ENCODE results near the gene PASD1.
"Not testable (repeated sequence)": the region's sequence is repeated elsewhere in the genome, so short reads cannot be mapped to it uniquely, and the experiment has no call there.

Gene PASD1

DNA sequence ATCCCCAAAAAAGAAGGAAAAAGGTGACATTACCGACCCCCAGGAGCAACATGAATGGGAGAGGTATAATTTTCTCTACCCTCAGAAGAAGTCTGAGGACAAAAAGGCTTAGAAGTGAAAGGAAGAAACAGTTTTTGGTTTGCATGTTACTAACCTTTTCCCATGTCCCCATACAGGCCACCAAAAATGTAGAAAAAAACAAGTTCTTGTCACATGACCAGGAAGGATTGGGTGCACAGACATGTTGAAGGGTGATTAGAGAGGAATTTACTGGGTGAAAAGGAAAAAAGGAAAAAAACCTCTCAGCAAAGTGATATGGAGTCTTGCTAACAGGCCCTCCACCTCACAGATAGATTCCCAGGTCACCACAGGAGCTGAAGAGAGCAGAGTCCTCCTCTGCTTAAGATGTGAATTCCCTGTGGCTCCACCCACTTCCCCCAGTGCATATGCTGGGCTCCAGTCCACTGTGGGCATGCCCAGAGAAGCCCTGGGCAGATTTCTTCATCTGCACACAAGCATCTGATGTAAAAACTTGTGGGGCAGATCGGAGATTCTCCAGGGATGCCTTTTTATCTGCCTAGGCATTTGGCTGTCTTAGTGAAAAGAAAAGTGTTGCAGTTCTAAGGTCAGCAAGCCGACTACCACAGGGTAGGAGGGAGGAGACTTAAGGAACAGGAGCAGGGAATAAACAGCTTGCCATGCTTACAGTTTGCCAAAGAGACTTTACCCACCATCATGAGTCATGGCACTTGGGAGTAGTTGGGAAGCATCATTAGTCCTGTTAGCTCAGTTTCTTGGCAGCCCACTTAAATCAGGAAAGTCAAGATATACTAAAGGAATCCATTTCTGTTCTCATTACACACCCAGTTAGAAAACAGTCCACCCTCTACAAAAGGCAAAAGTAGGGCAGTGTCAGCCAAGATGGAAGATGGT is 25.0 kb upstream of the PASD1 start:
- no peak overlapping the region for H3K4me3 ChIP-seq (replicated peaks in 1 of 2; ENCODE audit: low read depth in 2 of 2, low read length in 2 of 2)
- no peak for DNase-seq (ENCODE audit: low read depth in 2 of 2)
- TF ChIP-seq, protein P1, sequence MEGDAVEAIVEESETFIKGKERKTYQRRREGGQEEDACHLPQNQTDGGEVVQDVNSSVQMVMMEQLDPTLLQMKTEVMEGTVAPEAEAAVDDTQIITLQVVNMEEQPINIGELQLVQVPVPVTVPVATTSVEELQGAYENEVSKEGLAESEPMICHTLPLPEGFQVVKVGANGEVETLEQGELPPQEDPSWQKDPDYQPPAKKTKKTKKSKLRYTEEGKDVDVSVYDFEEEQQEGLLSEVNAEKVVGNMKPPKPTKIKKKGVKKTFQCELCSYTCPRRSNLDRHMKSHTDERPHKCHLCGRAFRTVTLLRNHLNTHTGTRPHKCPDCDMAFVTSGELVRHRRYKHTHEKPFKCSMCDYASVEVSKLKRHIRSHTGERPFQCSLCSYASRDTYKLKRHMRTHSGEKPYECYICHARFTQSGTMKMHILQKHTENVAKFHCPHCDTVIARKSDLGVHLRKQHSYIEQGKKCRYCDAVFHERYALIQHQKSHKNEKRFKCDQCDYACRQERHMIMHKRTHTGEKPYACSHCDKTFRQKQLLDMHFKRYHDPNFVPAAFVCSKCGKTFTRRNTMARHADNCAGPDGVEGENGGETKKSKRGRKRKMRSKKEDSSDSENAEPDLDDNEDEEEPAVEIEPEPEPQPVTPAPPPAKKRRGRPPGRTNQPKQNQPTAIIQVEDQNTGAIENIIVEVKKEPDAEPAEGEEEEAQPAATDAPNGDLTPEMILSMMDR (IDR thresholded peaks at IDR 0.05; ENCODE audit: low read depth, low read length), result no peak

DNA sequence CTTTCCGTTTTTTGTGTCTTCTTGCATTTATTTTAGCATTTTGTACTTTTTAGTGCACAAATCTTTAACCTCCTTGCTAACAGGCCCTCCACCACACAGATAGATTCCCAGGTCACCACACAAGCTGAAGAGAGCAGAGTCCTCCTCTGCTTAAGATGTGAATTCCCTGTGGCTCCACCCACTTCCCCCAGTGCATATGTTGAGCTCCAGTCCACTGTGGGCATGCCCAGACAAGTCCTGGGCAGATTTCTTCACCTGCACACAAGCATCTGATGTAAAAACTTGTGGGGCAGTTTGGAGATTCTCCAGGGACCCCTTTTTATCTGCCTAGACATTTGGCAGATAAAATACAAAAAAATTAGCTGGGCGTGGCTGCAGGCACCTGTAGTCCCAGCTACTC is 19.8 kb upstream of the PASD1 start:
- TF ChIP-seq, protein P1 (IDR thresholded peaks at IDR 0.05; ENCODE audit: low read depth, low read length), result no peak
- no peak for DNase-seq (ENCODE audit: low read depth in 2 of 2)
- no peak overlapping the region for H3K4me3 ChIP-seq (replicated peaks in 1 of 2; ENCODE audit: low read depth in 2 of 2, low read length in 2 of 2)

DNA sequence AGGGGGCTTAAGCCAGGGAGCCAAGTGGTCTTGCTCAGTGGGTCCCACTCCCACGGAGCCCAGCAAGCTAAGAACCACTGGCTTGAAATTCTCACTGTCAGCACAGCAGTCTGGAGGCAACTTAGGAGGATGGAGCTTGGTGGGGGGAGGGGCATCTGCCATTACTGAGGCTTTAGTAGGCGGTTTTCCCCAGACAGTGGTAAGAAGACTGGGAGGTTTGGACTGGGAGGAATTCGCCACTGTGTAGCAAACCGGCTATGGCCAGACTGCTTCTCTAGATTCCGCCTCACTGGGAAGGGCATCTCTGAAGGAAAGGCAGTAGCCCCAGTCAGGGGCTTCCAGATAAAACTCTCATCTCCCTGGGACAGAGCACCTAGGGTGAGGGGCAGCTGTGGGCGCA is 17.2 kb upstream of the PASD1 start:
- not testable (repeated sequence) for H3K4me3 ChIP-seq (replicated peaks in 1 of 2; ENCODE audit: low read depth in 2 of 2, low read length in 2 of 2); DNase-seq (ENCODE audit: low read depth in 2 of 2)

DNA sequence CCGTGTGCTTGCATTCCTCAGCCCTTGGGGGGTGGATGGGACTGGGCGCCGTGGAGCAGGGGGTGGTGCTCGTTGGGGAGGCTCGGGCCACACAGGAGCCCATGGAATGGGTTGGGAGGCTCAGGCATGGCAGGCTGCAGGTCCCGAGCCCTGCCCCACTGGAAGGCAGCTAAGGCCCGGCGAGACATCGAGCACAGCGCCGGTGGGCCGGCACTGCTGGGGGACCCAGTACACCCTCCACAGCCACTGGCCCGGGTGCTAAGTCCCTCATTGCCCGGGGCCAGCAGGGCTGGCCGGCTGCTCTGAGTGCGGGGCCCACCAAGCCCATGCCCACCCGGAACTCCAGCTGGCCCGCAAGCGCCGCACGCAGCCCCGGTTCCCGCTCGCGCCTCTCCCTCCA is 12.3 kb upstream of the PASD1 start:
- not testable (repeated sequence) for DNase-seq (ENCODE audit: low read depth in 2 of 2); H3K4me3 ChIP-seq (replicated peaks in 1 of 2; ENCODE audit: low read depth in 2 of 2, low read length in 2 of 2)

DNA sequence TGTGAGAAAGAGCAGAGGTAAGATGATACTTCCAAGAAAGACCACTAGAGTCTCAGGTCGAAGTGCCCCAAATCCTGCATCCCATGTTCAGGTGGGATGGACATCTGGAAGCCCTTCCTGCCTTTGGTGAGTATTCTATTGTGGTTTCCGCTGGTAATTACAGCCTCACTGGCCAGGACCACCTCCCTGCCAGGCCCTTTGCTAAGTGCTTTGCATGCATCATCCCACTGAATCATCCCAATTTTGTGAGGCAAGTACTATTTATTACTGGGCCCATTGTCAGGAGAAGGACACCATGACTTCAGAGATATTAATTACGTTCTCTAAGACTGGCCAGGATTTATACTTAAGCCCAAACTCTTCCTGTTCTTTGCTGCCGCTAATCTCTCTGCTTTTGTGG is 10.7 kb upstream of the PASD1 start:
- TF ChIP-seq, protein P1 (IDR thresholded peaks at IDR 0.05; ENCODE audit: low read depth, low read length), result no peak
- no peak for DNase-seq (ENCODE audit: low read depth in 2 of 2)
- H3K4me3 ChIP-seq (replicated peaks in 1 of 2; ENCODE audit: low read depth in 2 of 2, low read length in 2 of 2), result no peak overlapping the region

DNA sequence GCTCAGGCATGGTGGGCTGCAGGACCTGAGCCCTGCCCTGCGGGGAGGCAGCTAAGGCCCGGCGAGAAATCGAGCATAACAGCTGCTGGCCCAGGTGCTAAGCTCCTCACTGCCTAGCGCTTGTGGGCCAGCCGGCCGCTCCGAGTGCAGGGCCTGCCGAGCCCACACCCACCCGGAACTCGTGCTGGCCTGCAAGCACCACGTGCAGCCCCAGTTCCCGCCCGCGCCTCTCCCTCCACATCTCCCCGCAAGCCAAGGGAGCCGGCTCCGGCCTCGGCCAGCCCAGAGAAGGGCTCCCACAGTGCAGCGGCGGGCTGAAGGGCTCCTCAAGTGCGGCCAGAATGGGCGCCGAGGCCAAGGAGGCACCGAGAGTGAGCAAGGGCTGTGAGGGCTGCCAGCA is 8.2 kb upstream of the PASD1 start:
- not testable (repeated sequence) for DNase-seq (ENCODE audit: low read depth in 2 of 2)

DNA sequence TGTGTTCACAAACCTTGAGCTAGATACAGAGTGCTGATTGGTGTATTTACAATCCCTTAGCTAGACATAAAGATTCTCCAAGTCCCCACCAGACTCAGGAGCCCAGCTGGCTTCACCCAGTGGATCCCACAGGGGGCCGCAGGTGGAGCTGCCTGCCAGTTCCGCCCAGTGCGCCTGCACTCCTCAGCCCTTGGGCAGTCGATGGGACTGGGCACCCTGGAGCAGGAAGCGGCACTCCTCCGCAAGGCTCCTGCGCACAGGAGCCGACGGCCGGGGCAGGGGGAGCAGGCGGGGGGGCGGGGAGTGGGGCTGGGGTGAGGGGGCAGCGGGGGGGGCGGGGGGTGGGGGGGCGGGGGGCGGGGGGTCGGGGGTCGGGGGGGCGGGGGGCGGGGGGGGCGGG is 990 bp upstream of the PASD1 start:
- not testable (repeated sequence) for DNase-seq (ENCODE audit: low read depth in 2 of 2)

More for the DNA sequence above, 8.2 kb upstream of the PASD1 start:
- not testable (repeated sequence) for H3K4me3 ChIP-seq (replicated peaks in 1 of 2; ENCODE audit: low read depth in 2 of 2, low read length in 2 of 2)

DNA sequence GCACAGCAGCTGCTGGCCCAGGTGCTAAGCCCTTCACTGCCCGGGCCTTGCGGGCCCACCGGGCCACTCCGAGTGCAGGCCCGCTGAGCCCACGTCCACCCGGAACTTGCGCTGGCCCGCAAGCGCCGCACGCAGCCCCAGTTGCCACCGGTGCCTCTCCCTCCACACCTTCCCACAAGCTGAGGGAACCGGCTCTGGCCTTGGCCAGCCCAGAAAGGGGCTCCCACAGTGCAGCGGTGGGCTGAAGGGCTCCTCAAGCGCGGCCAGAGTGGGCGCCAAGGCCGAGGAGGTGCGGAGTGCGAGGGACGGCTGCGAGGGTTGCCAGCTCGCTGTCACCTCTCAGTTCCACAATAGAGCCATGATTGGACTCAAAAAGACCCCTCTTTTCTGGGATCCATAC is 472 bp upstream of the PASD1 start:
- DNase-seq (ENCODE audit: low read depth in 2 of 2); H3K4me3 ChIP-seq (replicated peaks in 1 of 2; ENCODE audit: low read depth in 2 of 2, low read length in 2 of 2): not testable (repeated sequence)

More for the DNA sequence above, 990 bp upstream of the PASD1 start:
- not testable (repeated sequence) for H3K4me3 ChIP-seq (replicated peaks in 1 of 2; ENCODE audit: low read depth in 2 of 2, low read length in 2 of 2)

DNA sequence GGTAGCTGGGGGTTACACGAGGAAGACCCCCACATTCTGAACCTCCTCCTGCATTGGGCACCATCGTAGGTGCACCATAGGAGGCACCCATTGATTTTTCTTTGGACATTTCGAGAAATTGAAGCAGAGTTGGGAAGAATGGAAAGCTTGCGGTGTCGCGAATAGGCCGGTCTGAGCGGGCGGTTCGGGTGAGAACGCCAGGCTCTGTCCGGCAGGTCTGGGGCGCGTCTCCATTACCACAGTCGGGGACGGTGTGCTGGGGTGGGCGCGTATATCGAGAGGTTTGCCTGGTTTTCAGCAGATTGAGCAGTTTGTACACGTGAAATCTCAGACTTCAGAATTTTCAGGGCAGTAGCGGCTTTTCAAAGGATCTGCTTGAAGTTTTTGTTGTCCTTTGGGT is 560 bp downstream of the PASD1 start:
- TF ChIP-seq, protein P1 (IDR thresholded peaks at IDR 0.05; ENCODE audit: low read depth, low read length), result no peak
- no peak for DNase-seq (ENCODE audit: low read depth in 2 of 2)
- no peak overlapping the region for H3K4me3 ChIP-seq (replicated peaks in 1 of 2; ENCODE audit: low read depth in 2 of 2, low read length in 2 of 2)

DNA sequence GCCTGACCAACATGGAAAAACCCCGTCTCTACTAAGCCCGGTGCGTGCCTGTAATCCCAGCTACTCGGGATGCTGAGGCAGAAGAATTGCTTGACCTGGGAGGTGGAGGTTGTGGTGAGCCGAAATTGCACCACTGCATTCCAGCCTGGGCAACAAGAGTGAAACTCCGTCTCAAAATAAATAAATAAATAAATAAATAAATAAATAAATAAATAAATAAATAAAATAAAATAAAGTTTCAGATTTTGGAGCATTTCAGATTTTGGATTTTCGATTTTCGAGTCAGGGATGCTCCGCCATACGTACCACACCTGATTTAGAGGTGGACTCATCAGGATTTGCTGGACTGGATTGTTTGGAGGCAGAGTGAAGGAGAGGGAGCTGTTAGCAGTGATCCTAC is 3.4 kb downstream of the PASD1 start:
- not testable (repeated sequence) for H3K4me3 ChIP-seq (replicated peaks in 1 of 2; ENCODE audit: low read depth in 2 of 2, low read length in 2 of 2); DNase-seq (ENCODE audit: low read depth in 2 of 2)

Measured in cardiac fibroblast (primary cell).